AG04450 (cell line): Measurements from ENCODE around the gene C5orf34. TPM values are rescaled to one million over a fixed set of nuclear protein-coding genes. Genes with fewer than 3 reads are reported as not detected.

ENCODE experiments used
- CTCF ChIA-PET: fragments of 300-600, 350-600 bp; formaldehyde crosslinking; extraction: SDS; loops from one replicate; lab custom pipeline; 2022; ENCODE audit warnings: antibody characterized with exemption, inconsistent platforms; lab: Charles Lee
- POLR2A ChIA-PET: fragments of 350-600 bp; formaldehyde crosslinking; extraction: SDS; loops from one replicate; lab custom pipeline; 2021; ENCODE audit warnings: antibody characterized with exemption, inconsistent platforms; lab: Yijun Ruan, JAX
- DNase-seq: peaks from one replicate; pipeline ENCODE4 v3.0.0-alpha.2; 2011; ENCODE audit warnings: low read depth, low spot score
- H3K27ac ChIP-seq: one replicate; pipeline ENCODE4 v1.5.1; 2012; ENCODE audit warnings: low read depth, low read length, control low read depth
- H3K27me3 ChIP-seq: one replicate; pipeline ENCODE4 v1.6.0; 2012; ENCODE audit warnings: low read length; ENCODE audit not compliant: control insufficient read depth, insufficient read depth
- H3K4me3 ChIP-seq: 2 replicates; pipeline ENCODE4 v1.5.1; 2011; ENCODE audit warnings: mild to moderate bottlenecking, low read depth, low read length, control low read depth
- H3K9me3 ChIP-seq: 2 replicates; pipeline ENCODE4 v1.5.1; 2012; ENCODE audit warnings: low read length; ENCODE audit not compliant: control insufficient read depth, insufficient read depth
- CTCF ChIP-seq: IDR thresholded peaks from 2 replicates; pipeline ENCODE4 v1.5.1; 2011; ENCODE audit warnings: low read depth, low read length, control low read depth, inconsistent platforms
- polyA plus RNA-seq: library from polyadenylated mRNA; depleted of rRNA; stranded (reverse); fragments of >200 nt; gene quantifications from 2 replicates; pipeline ENCODE4 v1.2.3, GENCODE V29; 2011

C5orf34 gene
- polyA plus RNA-seq, 1 experiment: 3.5 TPM

DNA sequence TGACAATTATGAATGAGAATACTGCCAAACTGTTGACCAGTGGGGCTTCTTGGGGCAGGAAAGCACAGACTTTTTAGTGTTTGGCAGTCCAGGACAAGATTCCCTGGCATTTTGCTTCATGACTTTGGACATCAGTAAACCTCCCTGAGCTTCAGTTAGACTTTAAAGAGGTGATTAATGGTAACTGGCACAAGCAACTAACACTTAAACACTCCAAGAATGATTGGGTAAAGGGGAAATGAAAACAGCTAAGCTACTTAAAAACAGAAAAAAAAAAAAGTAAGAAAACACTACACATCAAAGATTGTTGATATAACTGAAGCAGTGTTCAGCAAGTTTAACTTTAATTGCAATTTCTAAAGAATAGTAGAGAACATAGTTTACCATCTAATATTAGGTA, 28.5 kb upstream of the C5orf34 start:
- Histone ChIP-seq H3K4me3 (no peak overlapping the region), H3K27ac (no peak overlapping the region), H3K27me3 (no peaks in the 10 kb centered on the region), H3K9me3 (no peaks in the 10 kb centered on the region)
- no peak for TF ChIP-seq CTCF
- DNase-seq: no peak
- ChIA-PET CTCF (interaction anchor here (1.3 kb wide), 1 partner anchor 59 kb away, joined by 4 read pairs; the partner anchor contains the start of gene TMEM267), POLR2A (no interaction called here)

GRCh38 chr5:43540746-43541145, 25.8 kb upstream of the C5orf34 start:
- Histone ChIP-seq H3K27me3 (no peaks in the 10 kb centered on the region), H3K4me3 (no peak overlapping the region), H3K27ac (no peak overlapping the region), H3K9me3 (no peaks in the 10 kb centered on the region)
- POLR2A ChIA-PET: no interaction called here
- DNase-seq: no peak
- no peak for TF ChIP-seq CTCF
- CTCF ChIA-PET: interaction anchor here (0.8 to 1.3 kb wide), 2 partner anchors 15 to 91 kb away, joined by 3 to 4 read pairs; no protein-coding TSS in a partner anchor

GRCh38 chr5:43536972-43537371, 22.0 kb upstream of the C5orf34 start:
- ChIA-PET CTCF (interaction anchor here (0.6 kb wide), 2 partner anchors 9 to 23 kb away, joined by 4 to 12 read pairs; no protein-coding TSS in a partner anchor), POLR2A (no interaction called here)
- TF ChIP-seq CTCF: no peak
- H3K9me3 ChIP-seq: no peaks in the 10 kb centered on the region
- no peak for DNase-seq
- H3K27ac ChIP-seq: no peak overlapping the region
- H3K4me3 ChIP-seq: no peak overlapping the region
- H3K27me3 ChIP-seq: no peaks in the 10 kb centered on the region

DNA sequence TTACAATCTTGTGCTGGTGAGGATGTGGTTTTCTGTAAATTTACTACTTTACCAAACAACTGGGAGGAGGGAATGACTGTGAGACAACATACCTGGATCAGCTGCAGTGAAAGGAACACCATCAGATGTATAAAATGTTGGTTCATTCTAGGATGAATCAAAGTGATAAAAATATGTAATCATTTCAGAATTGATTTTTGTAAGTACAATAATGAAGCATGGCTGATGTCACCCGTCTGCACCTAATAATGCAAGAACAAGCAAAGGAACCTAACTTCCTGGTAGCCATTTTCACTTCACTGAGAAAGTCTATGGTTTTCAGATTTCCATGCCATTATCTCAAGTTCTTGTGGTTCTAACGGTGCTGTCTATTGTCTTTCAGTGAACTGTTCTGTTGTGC, 18.7 kb upstream of the C5orf34 start:
- H3K27ac ChIP-seq: no peak overlapping the region
- ChIA-PET POLR2A (interaction anchor here (0.6 kb wide), 1 partner anchor 9 kb away, joined by 3 read pairs; no protein-coding TSS in a partner anchor), CTCF (interaction anchor here (1.5 kb wide), 1 partner anchor 98 kb away, joined by 4 read pairs; no protein-coding TSS in a partner anchor)
- no peak overlapping the region for H3K4me3 ChIP-seq
- TF ChIP-seq CTCF: no peak
- no peaks in the 10 kb centered on the region for H3K27me3 ChIP-seq
- H3K9me3 ChIP-seq: no peaks in the 10 kb centered on the region
- DNase-seq: no peak

GRCh38 chr5:43530648-43531047, 15.7 kb upstream of the C5orf34 start:
- no peak for DNase-seq
- CTCF ChIA-PET: interaction anchor here (1.0 kb wide), 1 partner anchor 101 kb away, joined by 3 read pairs; no protein-coding TSS in a partner anchor

More at GRCh38 chr5:43530648-43531047, 15.7 kb upstream of the C5orf34 start:
- TF ChIP-seq CTCF: no peak
- no peak overlapping the region for H3K4me3 ChIP-seq
- H3K27ac ChIP-seq: no peak overlapping the region
- POLR2A ChIA-PET: no interaction called here
- no peaks in the 10 kb centered on the region for H3K27me3 ChIP-seq
- no peaks in the 10 kb centered on the region for H3K9me3 ChIP-seq
